HepG2 (cell line): Measurements from ENCODE around the gene HHLA2. TPM values are rescaled to one million over a fixed set of nuclear protein-coding genes. Genes with fewer than 3 reads are reported as not detected.

Experiments
- ATAC-seq: fragments of 200-7000 bp; cut with Tn5 transposase; 3 replicates; pipeline ENCODE4 v1.9.1; 2020; ENCODE audit warnings: mild to moderate bottlenecking, moderate library complexity
- BruUV-seq: library from RNA; stranded (reverse); fragments of 400-500 nt; replicated peaks from 2 replicates; lab custom pipeline; 2021; lab: Mats Ljungman, UMichigan
- CTCF ChIA-PET: fragments of 300-600 bp; formaldehyde crosslinking; extraction: SDS; loops from one replicate; lab custom pipeline; 2021; ENCODE audit warnings: low total read pairs, inconsistent platforms, low intra/inter-chr PET ratio; lab: Yijun Ruan, JAX
- POLR2A ChIA-PET: fragments of 350-600 bp; sonication (Branson Sonifier 250); formaldehyde crosslinking; loops from one replicate; lab custom pipeline; 2020; ENCODE audit warnings: antibody characterized with exemption, inconsistent platforms; lab: Yijun Ruan, JAX
- DNase-seq: peaks from one replicate; pipeline ENCODE4 v3.0.0-alpha.2; 2015; ENCODE audit warnings: low spot score
- FAIRE-seq: peaks from 3 replicates; lab custom pipeline; 2011; peaks lifted over from hg19 to GRCh38; lab: Jason Lieb, UNC
- H2AFZ ChIP-seq: one replicate; pipeline ENCODE4 v1.6.1; 2011; ENCODE audit warnings: low read length, inconsistent platforms
- H3K27ac ChIP-seq: fragments of 300-600 bp; 3 replicates; pipeline ENCODE4 v1.8.0; 2011; ENCODE audit warnings: mixed run types, mild to moderate bottlenecking, mixed read lengths, low read length, inconsistent platforms; ENCODE audit not compliant: insufficient read depth; ENCODE audit errors: extremely low read length
- H3K27me3 ChIP-seq, 2 experiments: fragments of 200-600 bp in 1 of 2; 2 replicates in 1 of 2; 3 replicates in 1 of 2; pipeline versions ENCODE4 v1.6.0 to v1.8.0; 2011; ENCODE audit warnings: low read length in 2 of 2, mild to moderate bottlenecking in 2 of 2, moderate library complexity in 2 of 2, inconsistent platforms in 1 of 2; ENCODE audit not compliant: insufficient read depth in 2 of 2, control insufficient read depth in 1 of 2
- H3K36me3 ChIP-seq, 2 experiments: fragments of 200-600 bp in 1 of 2; replicated peaks in 1 of 2; 2 replicates in 1 of 2; 3 replicates in 1 of 2; pipeline versions ENCODE4 v1.5.1 to v1.8.0; 2011; ENCODE audit warnings: low read length in 2 of 2, inconsistent platforms in 1 of 2; ENCODE audit not compliant: insufficient read depth in 2 of 2, control insufficient read depth in 1 of 2
- H3K4me1 ChIP-seq: 2 replicates; pipeline ENCODE4 v1.5.1; 2012; ENCODE audit warnings: low read length, inconsistent platforms; ENCODE audit not compliant: insufficient read depth
- H3K4me2 ChIP-seq: 2 replicates; pipeline ENCODE4 v1.6.0; 2011; ENCODE audit warnings: low read depth, low read length, inconsistent platforms
- H3K4me3 ChIP-seq, 3 experiments: fragments of 200-600 bp in 1 of 3; sonication (generic), shearing (Covaris generic) in 1 of 3; replicated peaks in 1 of 3; 2 replicates each; pipeline ENCODE4 v1.5.1; 2011 to 2016; ENCODE audit warnings: low read length in 3 of 3, inconsistent platforms in 2 of 3, low read depth in 2 of 3, mild to moderate bottlenecking in 2 of 3, control low read depth in 1 of 3, mixed read lengths in 1 of 3; ENCODE audit not compliant: insufficient read depth in 1 of 3
- H3K79me2 ChIP-seq: one replicate; pipeline ENCODE4 v1.6.1; 2011; ENCODE audit warnings: low read length, inconsistent platforms; ENCODE audit not compliant: insufficient read depth
- H3K9ac ChIP-seq: 2 replicates; pipeline ENCODE4 v1.6.0; 2011; ENCODE audit warnings: mild to moderate bottlenecking, low read depth, low read length, inconsistent platforms; ENCODE audit not compliant: insufficient read depth
- H3K9me3 ChIP-seq: 2 replicates; pipeline ENCODE4 v1.5.1; 2012; ENCODE audit warnings: mild to moderate bottlenecking, low read length
- H4K20me1 ChIP-seq: 2 replicates; pipeline ENCODE4 v1.6.0; 2011; ENCODE audit warnings: inconsistent platforms, mild to moderate bottlenecking, low read length, moderate library complexity; ENCODE audit not compliant: insufficient read depth
- BCLAF1 ChIP-seq: fragments of 450-650 bp; IDR thresholded peaks from 2 replicates; pipeline ENCODE4 v1.6.1; 2017; ENCODE audit warnings: mild to moderate bottlenecking
- CTCF ChIP-seq: sonication (generic); formaldehyde crosslinking; IDR thresholded peaks from 2 replicates; pipeline ENCODE4 v1.5.0; 2020; ENCODE audit warnings: mild to moderate bottlenecking, missing genetic modification reagents, moderate library complexity
- FIP1L1 ChIP-seq: fragments of 200-400 bp; formaldehyde crosslinking; IDR thresholded peaks from 2 replicates; pipeline ENCODE4 v1.6.1; 2018; ENCODE audit warnings: low read depth, mild to moderate bottlenecking, low read length, moderate library complexity, borderline replicate concordance; ENCODE audit not compliant: insufficient read depth
- FOXA1 ChIP-seq, 2 experiments: fragments of 450-650 bp in 1 of 2; sonication (generic) in 1 of 2; formaldehyde crosslinking in 1 of 2; IDR thresholded peaks; 2 replicates each; pipeline versions ENCODE4 v1.4.0 to v1.6.1; 2016 to 2020; ENCODE audit warnings: missing genetic modification reagents in 1 of 2
- GZF1 ChIP-seq: sonication (generic); formaldehyde crosslinking; IDR thresholded peaks from 2 replicates; pipeline ENCODE4 v1.5.1; 2020; ENCODE audit warnings: mild to moderate bottlenecking, missing genetic modification reagents
- MAFF ChIP-seq: IDR thresholded peaks from 2 replicates; pipeline ENCODE4 v1.6.1; 2011; ENCODE audit warnings: low read depth, low read length, improper control_type of control experiment
- MED8 ChIP-seq: sonication (generic); formaldehyde crosslinking; IDR thresholded peaks from 2 replicates; pipeline ENCODE4 v1.8.1; 2023; ENCODE audit warnings: mild to moderate bottlenecking, missing genetic modification reagents; ENCODE audit not compliant: insufficient replicate concordance
- NCOR1 ChIP-seq: fragments of 200-600 bp; sonication (generic); IDR thresholded peaks from 2 replicates; pipeline ENCODE4 v1.7.0; 2017; ENCODE audit warnings: antibody characterized with exemption, low read length, borderline replicate concordance
- NFIB ChIP-seq: sonication (generic); formaldehyde crosslinking; IDR thresholded peaks from 2 replicates; pipeline ENCODE4 v1.9.0; 2021; ENCODE audit warnings: missing genetic modification reagents, mild to moderate bottlenecking, borderline replicate concordance
- SP140L ChIP-seq: sonication (generic); formaldehyde crosslinking; IDR thresholded peaks from 2 replicates; pipeline ENCODE4 v1.4.0; 2020; ENCODE audit warnings: missing genetic modification reagents, borderline replicate concordance
- SRF ChIP-seq: IDR thresholded peaks from 2 replicates; pipeline ENCODE4 v1.6.1; 2011; ENCODE audit warnings: mild to moderate bottlenecking, low read depth, low read length, moderate library complexity
- STAG1 ChIP-seq: sonication (generic); formaldehyde crosslinking; IDR thresholded peaks from 2 replicates; pipeline ENCODE4 v1.4.0; 2020; ENCODE audit warnings: missing genetic modification reagents
- TSC22D2 ChIP-seq: sonication (generic); formaldehyde crosslinking; IDR thresholded peaks from 2 replicates; pipeline ENCODE4 v1.5.1; 2020; ENCODE audit warnings: missing genetic modification reagents, mild to moderate bottlenecking, borderline replicate concordance
- ZFX ChIP-seq: sonication (generic); formaldehyde crosslinking; IDR thresholded peaks from 2 replicates; pipeline ENCODE4 v1.4.0; 2020; ENCODE audit warnings: mild to moderate bottlenecking, low read depth, missing genetic modification reagents, moderate library complexity
- ZNF225 ChIP-seq: sonication (generic); formaldehyde crosslinking; IDR thresholded peaks from 2 replicates; pipeline ENCODE4 v1.4.0; 2020; ENCODE audit warnings: mild to moderate bottlenecking, missing genetic modification reagents
- WGBS: methylation state at CpG from one replicate; pipeline ENCODE4 v1.1.6; 2017; ENCODE audit warnings: low lambda C conversion rate; 5-methylcytosine and 5-hydroxymethylcytosine counted together
- in situ Hi-C: cut with HindIII; loops from 2 replicates; pipeline ENCODE4 v1.10.0; 2017; ENCODE audit warnings: low pct_unique_long_range_greater_than_20kb; ENCODE audit not compliant: extremely low pct_ligation_motif_present
- intact Hi-C: fragments of 100-400 bp; cut with micrococcal nuclease; formaldehyde crosslinking; loops from one replicate; pipeline ENCODE4 v1.10.0; 2022; ENCODE audit not compliant: unreplicated experiment
- polyA plus RNA-seq, 8 experiments: library from polyadenylated mRNA; depleted of rRNA in 3 of 8; stranded (reverse) in 7 of 8; unstranded in 1 of 8; fragments of >200 nt; fragmentation: Illumina TruSeq in 4 of 8; extraction: Trizol in 4 of 8; gene quantifications; 2 replicates each; pipeline versions ENCODE4 v1.2.1 to v1.2.3, GENCODE V29; 2011 to 2016; ENCODE audit warnings: low read depth in 4 of 8, missing spikeins in 1 of 8, mixed read lengths in 1 of 8; ENCODE audit not compliant: insufficient read depth in 1 of 8
- total RNA-seq, 5 experiments: library from RNA; depleted of rRNA; stranded (reverse); fragments of >200 nt; fragmentation: Illumina TruSeq; extraction: Trizol; gene quantifications; 2 replicates each; pipeline ENCODE4 v1.2.3, GENCODE V29; 2016; ENCODE audit warnings: low read depth in 1 of 5

HHLA2 gene
- total and polyA plus RNA-seq, 2 of the 13 experiments (the other 11 are each of a cell fraction or from before 2014, with no cell fraction given), result not detected

GRCh38 chr3:108322352-108322751, 26.0 kb downstream of the HHLA2 start:
- CTCF ChIA-PET, result no interaction called here
- ATAC-seq, result no peak
- POLR2A ChIA-PET, result no interaction called here
- Histone ChIP-seq H3K9ac (no peak overlapping the region), H3K4me2 (no peak overlapping the region), H3K4me3 (no peak overlapping the region), H3K4me1 (no peaks in the 10 kb centered on the region), H2AFZ (no peak overlapping the region), H3K79me2 (no peaks in the 10 kb centered on the region), H3K27ac (no peak overlapping the region), H4K20me1 (no peaks in the 10 kb centered on the region), H3K27me3 (no peaks in the 10 kb centered on the region; a peak in 1 of 5 replicates), H3K36me3 (no peaks in the 10 kb centered on the region), H3K9me3 (no peaks in the 10 kb centered on the region)
- TF ChIP-seq SP140L, result no peak
- 0 out of 2 replicates have a peak, but pooled peaks have one; percentile 24 for TF ChIP-seq CTCF (CRISPR knock-in tag)
- peak; percentile 53 for TF ChIP-seq STAG1
- no peak for TF ChIP-seq MED8 (CRISPR knock-in tag)
- no peak for FAIRE-seq
- no TSS peak for BruUV-seq
- in situ Hi-C loops (no loop called here), intact Hi-C loops (loop anchor here (1.0 kb wide), 1 partner anchor 169 kb away; no protein-coding TSS in a partner anchor)
- DNase-seq, result no peak
- 17% methylated on average over 4 of the region's 4 CpGs for WGBS

- no peak overlapping the region for H3K27ac ChIP-seq
- FAIRE-seq, result no peak
- no TSS peak for BruUV-seq
- ATAC-seq, result no peak
- no peaks in the 10 kb centered on the region for H3K36me3 ChIP-seq
- ChIA-PET POLR2A (no interaction called here), CTCF (no interaction called here)
- no peak overlapping the region for H3K4me3 ChIP-seq
- H4K20me1 ChIP-seq, result no peaks in the 10 kb centered on the region
- no peak for DNase-seq
- intact Hi-C loops, result no loop called here
- no peak overlapping the region for H3K4me2 ChIP-seq
- no peaks in the 10 kb centered on the region for H3K9me3 ChIP-seq
- no peaks in the 10 kb centered on the region for H3K4me1 ChIP-seq
- no peak overlapping the region for H3K9ac ChIP-seq
- no peaks in the 10 kb centered on the region; a peak in 1 of 5 replicates for H3K27me3 ChIP-seq
- no peaks in the 10 kb centered on the region for H3K79me2 ChIP-seq
- H2AFZ ChIP-seq, result no peak overlapping the region
- in situ Hi-C loops, result no loop called here
- WGBS, result 0% methylated on average over 1 of the region's 1 CpG
- TF ChIP-seq MAFF (peak; percentile 64; the same call in 1 of the 2 replicates), TSC22D2 (CRISPR knock-in tag) (no peak), GZF1 (CRISPR knock-in tag) (no peak), FOXA1 (IDR thresholded peaks at IDR 0.05) (no peak), FOXA1 (CRISPR knock-in tag; IDR thresholded peaks at IDR 0.05) (no peak), BCLAF1 (no peak), NFIB (no peak), NCOR1 (no peak), ZFX (CRISPR knock-in tag) (no peak), FIP1L1 (no peak), ZNF225 (no peak), SRF (no peak)
Observed at GRCh38 chr3:108324177-108324576, 27.8 kb downstream of the HHLA2 start.
